HepG2 (cell line): ENCODE data around the gene PDP2. TPM values are rescaled to one million over a fixed set of nuclear protein-coding genes. Genes with fewer than 3 reads are reported as not detected.
A peak's percentile ranks its signal among the peaks of the same experiment; 100 is the strongest.

ENCODE experiments used
- KDM1A ChIP-seq: IDR thresholded peaks from 2 replicates; pipeline ENCODE4 v1.6.1; 2016; ENCODE audit warnings: missing compliant biosample characterization
- PHB2 ChIP-seq: fragments of 450-650 bp; IDR thresholded peaks from 2 replicates; pipeline ENCODE4 v1.6.1; 2018; ENCODE audit not compliant: partially characterized antibody
- SP1 ChIP-seq, 2 experiments: fragments of 450-650 bp in 1 of 2; sonication (generic) in 1 of 2; formaldehyde crosslinking in 1 of 2; IDR thresholded peaks; 2 replicates each; pipeline versions ENCODE4 v1.4.0 to v1.6.1; 2016 to 2020; ENCODE audit warnings: missing genetic modification reagents in 1 of 2
- SRSF1 ChIP-seq: fragments of 200-400 bp; formaldehyde crosslinking; optimal IDR thresholded peaks from 2 replicates; pipeline ENCODE3; 2017; ENCODE audit warnings: mild to moderate bottlenecking, low read depth, low read length, moderate library complexity
- ZNF317 ChIP-seq: sonication (generic); formaldehyde crosslinking; IDR thresholded peaks from 2 replicates; pipeline ENCODE4 v1.5.0; 2020; ENCODE audit warnings: mild to moderate bottlenecking, missing genetic modification reagents
- ZNF318 ChIP-seq: sonication (generic); formaldehyde crosslinking; IDR thresholded peaks from 2 replicates; pipeline ENCODE4 v1.4.0; 2020; ENCODE audit warnings: mild to moderate bottlenecking, missing genetic modification reagents
- polyA plus RNA-seq, 8 experiments: library from polyadenylated mRNA; depleted of rRNA in 3 of 8; stranded (reverse) in 7 of 8; unstranded in 1 of 8; fragments of >200 nt; fragmentation: Illumina TruSeq in 4 of 8; extraction: Trizol in 4 of 8; gene quantifications; 2 replicates each; pipeline versions ENCODE4 v1.2.1 to v1.2.3, GENCODE V29; 2011 to 2016; ENCODE audit warnings: low read depth in 4 of 8, missing spikeins in 1 of 8, mixed read lengths in 1 of 8; ENCODE audit not compliant: insufficient read depth in 1 of 8
- total RNA-seq, 5 experiments: library from RNA; depleted of rRNA; stranded (reverse); fragments of >200 nt; fragmentation: Illumina TruSeq; extraction: Trizol; gene quantifications; 2 replicates each; pipeline ENCODE4 v1.2.3, GENCODE V29; 2016; ENCODE audit warnings: low read depth in 1 of 5

The PDP2 gene
- total and polyA plus RNA-seq, 2 of the 13 experiments (the other 11 are each of a cell fraction or from before 2014, with no cell fraction given) = 12.8 to 15.8 TPM

- TF ChIP-seq KDM1A (CRISPR knock-in tag) (peak; percentile 23; the same call in 1 of the 2 replicates), PHB2 (no peak), SRSF1 (no peak), ZNF318 (CRISPR knock-in tag) (no peak), ZNF317 (CRISPR knock-in tag) (no peak), SP1 (IDR thresholded peaks at IDR 0.05) (no peak), SP1 (CRISPR knock-in tag; IDR thresholded peaks at IDR 0.05) (no peak)
These were observed 28.6 kb downstream of the PDP2 start (continued) for GRCh38 chr16:66908762-66909559.
